A673 (cell line): Measurements from ENCODE around the gene CPSF4. TPM values are rescaled to one million over a fixed set of nuclear protein-coding genes. Genes with fewer than 3 reads are reported as not detected.

Experiments
- BruUV-seq: library from RNA; stranded (reverse); fragments of 400-500 nt; replicated peaks from 2 replicates; lab custom pipeline; 2021; lab: Mats Ljungman, UMichigan
- CTCF ChIA-PET: fragments of 300-600 bp; sonication (Branson Sonifier 250); formaldehyde crosslinking; loops from one replicate; lab custom pipeline; 2022; ENCODE audit warnings: antibody characterized with exemption; lab: Charles Lee
- POLR2A ChIA-PET: fragments of 300-600 bp; sonication (Branson Sonifier 250); formaldehyde crosslinking; loops from one replicate; lab custom pipeline; 2022; ENCODE audit warnings: antibody characterized with exemption; ENCODE audit not compliant: low non-redundant PET; lab: Charles Lee
- DNase-seq: peaks from one replicate; pipeline ENCODE4 v3.0.0-alpha.2; 2015; ENCODE audit warnings: low spot score
- H3K27ac ChIP-seq: fragments of 200-600 bp; sonication (generic); 2 replicates; pipeline ENCODE4 v1.5.1; 2016; ENCODE audit warnings: mixed run types, low read depth, mild to moderate bottlenecking, mixed read lengths, antibody characterized with exemption, low read length; ENCODE audit not compliant: poor library complexity, severe bottlenecking
- H3K27me3 ChIP-seq: fragments of 200-600 bp; sonication (generic); replicated peaks from 2 replicates; pipeline ENCODE4 v1.6.1; 2017; ENCODE audit warnings: mixed run types, low read depth, mild to moderate bottlenecking, mixed read lengths, antibody characterized with exemption, low read length; ENCODE audit not compliant: insufficient read depth, poor library complexity
- H3K36me3 ChIP-seq: fragments of 200-600 bp; sonication (generic); 2 replicates; pipeline ENCODE4 v1.6.1; 2016; ENCODE audit warnings: mixed run types, mild to moderate bottlenecking, mixed read lengths, antibody characterized with exemption, low read length; ENCODE audit not compliant: insufficient read depth, poor library complexity, severe bottlenecking
- H3K4me1 ChIP-seq: fragments of 200-600 bp; sonication (generic); 2 replicates; pipeline ENCODE4 v1.6.1; 2017; ENCODE audit warnings: mixed run types, mild to moderate bottlenecking, mixed read lengths, antibody characterized with exemption, low read length; ENCODE audit not compliant: insufficient read depth, poor library complexity, severe bottlenecking
- H3K4me3 ChIP-seq: fragments of 200-600 bp; sonication (generic); 2 replicates; pipeline ENCODE4 v1.5.1; 2016; ENCODE audit warnings: low read depth, mixed run types, mild to moderate bottlenecking, mixed read lengths, low read length; ENCODE audit not compliant: poor library complexity, severe bottlenecking
- H3K9me3 ChIP-seq: fragments of 200-600 bp; sonication (generic); 2 replicates; pipeline ENCODE4 v1.6.1; 2016; ENCODE audit warnings: mixed run types, low read depth, mild to moderate bottlenecking, mixed read lengths, antibody characterized with exemption, low read length; ENCODE audit not compliant: poor library complexity, severe bottlenecking
- CTCF ChIP-seq: fragments of 300-800, 200-600 bp; sonication (generic); conservative IDR thresholded peaks from 2 replicates; pipeline ENCODE4 v1.5.1; 2017; ENCODE audit warnings: low read depth, mild to moderate bottlenecking, antibody characterized with exemption, low read length, moderate library complexity, mixed read lengths
- EZH2 ChIP-seq: fragments of 200-600 bp; sonication (generic); IDR thresholded peaks from 2 replicates; pipeline ENCODE4 v1.6.1; 2017; ENCODE audit warnings: borderline replicate concordance, low read depth, mild to moderate bottlenecking, mixed read lengths, antibody characterized with exemption, low read length; ENCODE audit not compliant: poor library complexity, severe bottlenecking
- intact Hi-C: fragments of 100-400 bp; cut with micrococcal nuclease; formaldehyde crosslinking; loops from one replicate; pipeline ENCODE4 v1.10.0; 2022; ENCODE audit not compliant: unreplicated experiment
- total RNA-seq: library from RNA; stranded (reverse); gene quantifications from 2 replicates; pipeline ENCODE4 v1.2.3, GENCODE V29; 2021

Gene CPSF4
- total RNA-seq, 1 experiment from 2014 or later, result 75.3 TPM

GRCh38 chr7:99468336-99468918, 29.7 kb downstream of the CPSF4 start:
- intact Hi-C loops, result no loop called here
- Histone ChIP-seq H3K36me3 (peaks cover 6% of the 10 kb centered on the region), H3K9me3 (no peaks in the 10 kb centered on the region), H3K4me1 (peaks cover 7% of the 10 kb centered on the region), H3K4me3 (no peak overlapping the region), H3K27ac (no peak overlapping the region), H3K27me3 (no peaks in the 10 kb centered on the region)
- ChIA-PET CTCF (interaction anchor here (0.6 kb wide), 1 partner anchor 53 kb away, joined by 8 read pairs; no protein-coding TSS in a partner anchor), POLR2A (no interaction called here)
- DNase-seq, result no peak
- TF ChIP-seq CTCF, result no peak
- TF ChIP-seq EZH2, result no peak
- no TSS peak for BruUV-seq

GRCh38 chr7:99469381-99470065, 30.8 kb downstream of the CPSF4 start:
- Histone ChIP-seq H3K27ac (no peak overlapping the region), H3K4me3 (no peak overlapping the region), H3K27me3 (no peaks in the 10 kb centered on the region), H3K4me1 (peaks cover 14% of the 10 kb centered on the region), H3K36me3 (no peaks in the 10 kb centered on the region), H3K9me3 (no peaks in the 10 kb centered on the region)
- ChIA-PET POLR2A (no interaction called here), CTCF (no interaction called here)
- intact Hi-C loops, result no loop called here
- no TSS peak for BruUV-seq
- TF ChIP-seq CTCF (no peak), EZH2 (no peak)
- DNase-seq, result no peak

GRCh38 chr7:99472561-99473314, 34.0 kb downstream of the CPSF4 start, which contains the start of gene ZNF789:
TSS of gene ZNF789 (plus strand) at chr7:99472890. CDS start at chr7:99476457, 3,567 bp downstream.
- H3K9me3 ChIP-seq, result no peaks in the 10 kb centered on the region
- CTCF ChIA-PET, result no interaction called here
- no peaks in the 10 kb centered on the region for H3K27me3 ChIP-seq
- POLR2A ChIA-PET, result no interaction called here
- peak within 1 kb of the TSS; percentile 82 for H3K27ac ChIP-seq
- peak; percentile 99 for DNase-seq
- H3K36me3 ChIP-seq, result peaks cover 7% of the 10 kb centered on the region
- intact Hi-C loops, result no loop called here
- BruUV-seq, result TSS peak; percentile 89
- TF ChIP-seq CTCF (no peak), EZH2 (no peak)
- peak within 1 kb of the TSS; percentile 75 for H3K4me3 ChIP-seq
- peaks cover 7% of the 10 kb centered on the region for H3K4me1 ChIP-seq
